Measurements from ENCODE around the gene ERCC2.

The ERCC2 gene

GRCh38 chr19:45303269-45304060 lies 66.9 kb downstream of the ERCC2 start:
- no peak for DNase-seq (ENCODE audit: low read depth, low spot score)

GRCh38 chr19:45302416-45302815 lies 68.0 kb downstream of the ERCC2 start:
- no peak for DNase-seq (ENCODE audit: low read depth, low spot score)
